Upper lobe of right lung (tissue), 1 donor: ENCODE data around the gene RACK1. TPM values are rescaled to one million over a fixed set of nuclear protein-coding genes. Genes with fewer than 3 reads are reported as not detected.

ENCODE experiments used
- ATAC-seq: fragments of 200-7000 bp; cut with Tn5 transposase; one replicate; pipeline ENCODE4 v1.9.1; 2020; ENCODE audit warnings: mild to moderate bottlenecking, moderate library complexity
- DNase-seq: peaks from one replicate; pipeline ENCODE4 v3.0.0-alpha.2; 2020
- H3K27ac ChIP-seq: fragments of 200-600 bp; one replicate; pipeline ENCODE4 v1.8.0; 2022
- H3K27me3 ChIP-seq: fragments of 200-600 bp; one replicate; pipeline ENCODE4 v1.8.0; 2022; ENCODE audit warnings: mild to moderate bottlenecking
- H3K36me3 ChIP-seq: fragments of 200-600 bp; one replicate; pipeline ENCODE4 v1.8.0; 2022
- H3K4me1 ChIP-seq: fragments of 200-600 bp; one replicate; pipeline ENCODE4 v1.8.0; 2022
- H3K4me3 ChIP-seq: fragments of 200-600 bp; one replicate; pipeline ENCODE4 v1.8.0; 2022; ENCODE audit warnings: mild to moderate bottlenecking
- H3K9me3 ChIP-seq: fragments of 200-600 bp; one replicate; pipeline ENCODE4 v1.8.0; 2022
- intact Hi-C: fragments of 100-400 bp; cut with DNase I; formaldehyde crosslinking; loops from one replicate; pipeline ENCODE4 v1.11.0; 2022
- total RNA-seq: library from RNA; stranded (reverse); fragmentation: NEBNext Ultra II Directional; extraction: Animal tissue kit (Norgen Biotek cat#: 25700); gene quantifications from one replicate; pipeline ENCODE4 v1.2.1, GENCODE V29; 2021
- TF ChIP-seq, protein P1 (sequence below): fragments of 200-600 bp; IDR thresholded peaks from one replicate; pipeline ENCODE4 v1.8.0; 2022; ENCODE audit warnings: antibody characterized with exemption
- donor health status: DM: no; HTN: yes; CAD: no; lungs with severe emphysema.

RACK1 gene
- total RNA-seq, 1 donor from 2014 or later = 1,155 TPM

DNA sequence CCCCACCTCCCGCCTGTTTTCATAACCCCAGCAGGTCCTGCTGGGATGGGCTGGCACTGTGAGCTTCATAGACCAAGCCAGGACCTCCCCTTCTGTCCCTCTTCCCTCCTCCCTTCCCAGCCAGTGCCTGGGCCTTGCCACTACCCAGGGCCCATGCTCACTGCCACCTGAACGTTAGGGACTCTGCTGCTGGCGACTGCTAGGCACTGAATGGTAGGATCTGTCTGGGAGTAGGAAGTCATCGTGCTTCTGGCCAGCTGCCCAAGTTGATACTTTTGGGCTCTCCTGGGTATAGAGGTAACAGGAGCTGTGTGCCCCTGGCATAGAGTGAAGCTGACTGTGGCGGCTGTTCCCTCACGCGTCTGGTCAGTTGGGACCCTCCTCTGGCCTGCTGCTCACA lies 12.3 kb downstream of the RACK1 start:
- Histone ChIP-seq H3K9me3 (no peaks in the 10 kb centered on the region), H3K27ac (no peak overlapping the region), H3K4me3 (no peak overlapping the region), H3K4me1 (no peaks in the 10 kb centered on the region), H3K27me3 (no peaks in the 10 kb centered on the region), H3K36me3 (peaks cover 59% of the 10 kb centered on the region)
- DNase-seq = no peak
- TF ChIP-seq, protein P1, sequence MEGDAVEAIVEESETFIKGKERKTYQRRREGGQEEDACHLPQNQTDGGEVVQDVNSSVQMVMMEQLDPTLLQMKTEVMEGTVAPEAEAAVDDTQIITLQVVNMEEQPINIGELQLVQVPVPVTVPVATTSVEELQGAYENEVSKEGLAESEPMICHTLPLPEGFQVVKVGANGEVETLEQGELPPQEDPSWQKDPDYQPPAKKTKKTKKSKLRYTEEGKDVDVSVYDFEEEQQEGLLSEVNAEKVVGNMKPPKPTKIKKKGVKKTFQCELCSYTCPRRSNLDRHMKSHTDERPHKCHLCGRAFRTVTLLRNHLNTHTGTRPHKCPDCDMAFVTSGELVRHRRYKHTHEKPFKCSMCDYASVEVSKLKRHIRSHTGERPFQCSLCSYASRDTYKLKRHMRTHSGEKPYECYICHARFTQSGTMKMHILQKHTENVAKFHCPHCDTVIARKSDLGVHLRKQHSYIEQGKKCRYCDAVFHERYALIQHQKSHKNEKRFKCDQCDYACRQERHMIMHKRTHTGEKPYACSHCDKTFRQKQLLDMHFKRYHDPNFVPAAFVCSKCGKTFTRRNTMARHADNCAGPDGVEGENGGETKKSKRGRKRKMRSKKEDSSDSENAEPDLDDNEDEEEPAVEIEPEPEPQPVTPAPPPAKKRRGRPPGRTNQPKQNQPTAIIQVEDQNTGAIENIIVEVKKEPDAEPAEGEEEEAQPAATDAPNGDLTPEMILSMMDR = no peak
- intact Hi-C loops = no loop called here
- ATAC-seq = no peak

DNA sequence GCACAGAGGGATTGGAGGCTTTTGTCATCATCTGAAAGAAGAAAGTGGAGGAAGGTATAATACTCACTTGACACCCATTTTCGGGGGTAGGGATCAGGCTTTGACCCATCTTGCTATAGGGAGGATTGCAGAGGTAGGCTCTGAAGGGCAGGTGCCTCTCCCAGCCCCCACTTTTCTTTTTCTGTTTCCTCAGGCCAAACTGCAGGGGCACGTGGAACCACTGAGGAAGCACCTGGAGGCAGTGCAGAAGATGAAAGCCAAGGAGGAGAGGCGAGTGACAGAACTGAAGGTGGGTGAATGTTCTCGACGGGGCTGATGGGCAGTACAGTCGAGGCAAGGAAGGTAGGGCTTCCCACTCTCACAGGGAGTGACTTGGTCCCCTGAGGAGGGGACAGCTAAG lies 13.2 kb downstream of the RACK1 start:
- DNase-seq = no peak

GRCh38 chr5:181229996-181230395 lies 13.7 kb downstream of the RACK1 start:
- Histone ChIP-seq H3K4me3 (no peak overlapping the region), H3K27me3 (no peaks in the 10 kb centered on the region), H3K27ac (no peak overlapping the region), H3K36me3 (peaks cover 45% of the 10 kb centered on the region), H3K9me3 (no peaks in the 10 kb centered on the region), H3K4me1 (no peaks in the 10 kb centered on the region)
- intact Hi-C loops = no loop called here
- TF ChIP-seq, protein P1 = no peak
- no peak for DNase-seq
- no peak for ATAC-seq

More for the DNA sequence above, 13.2 kb downstream of the RACK1 start:
- Histone ChIP-seq H3K27ac (no peak overlapping the region), H3K4me1 (no peaks in the 10 kb centered on the region), H3K9me3 (no peaks in the 10 kb centered on the region), H3K27me3 (no peaks in the 10 kb centered on the region), H3K4me3 (no peak overlapping the region), H3K36me3 (peaks cover 51% of the 10 kb centered on the region)
- TF ChIP-seq, protein P1 = no peak
- no peak for ATAC-seq
- intact Hi-C loops = no loop called here

- ATAC-seq (no peak), DNase-seq (no peak)
- Histone ChIP-seq H3K36me3 (no peaks in the 10 kb centered on the region), H3K27me3 (no peaks in the 10 kb centered on the region), H3K9me3 (no peaks in the 10 kb centered on the region), H3K4me3 (peak overlapping the region; percentile 96), H3K4me1 (peaks cover 8% of the 10 kb centered on the region), H3K27ac (peak overlapping the region; percentile 97)
- intact Hi-C loops = no loop called here
- TF ChIP-seq, protein P1 = no peak
Observed at GRCh38 chr5:181224390-181225229, 19.1 kb downstream of the RACK1 start.

DNA sequence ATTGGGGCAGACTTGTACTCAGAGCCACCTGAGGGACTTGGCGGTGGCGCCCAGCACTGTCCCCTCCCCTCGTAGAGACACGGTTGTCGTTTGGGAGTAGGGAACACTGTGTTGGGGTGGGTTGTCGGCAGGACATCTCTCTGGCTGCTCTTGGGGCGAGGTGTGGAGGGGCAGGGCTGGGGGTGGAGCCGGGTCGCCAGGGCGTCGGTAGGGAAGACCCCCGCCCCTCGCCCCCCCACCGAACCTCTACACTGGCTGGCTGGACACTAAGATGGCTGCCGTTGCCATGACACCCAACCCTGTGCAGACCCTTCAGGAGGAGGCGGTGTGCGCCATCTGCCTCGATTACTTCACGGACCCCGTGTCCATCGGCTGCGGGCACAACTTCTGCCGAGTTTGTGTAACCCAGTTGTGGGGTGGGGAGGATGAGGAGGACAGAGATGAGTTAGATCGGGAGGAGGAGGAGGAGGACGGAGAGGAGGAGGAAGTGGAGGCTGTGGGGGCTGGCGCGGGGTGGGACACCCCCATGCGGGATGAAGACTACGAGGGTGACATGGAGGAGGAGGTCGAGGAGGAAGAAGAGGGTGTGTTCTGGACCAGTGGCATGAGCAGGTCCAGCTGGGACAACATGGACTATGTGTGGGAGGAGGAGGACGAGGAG lies 19.8 kb downstream of the RACK1 start:
- Histone ChIP-seq H3K4me3 (peak overlapping the region; percentile 96), H3K36me3 (no peaks in the 10 kb centered on the region), H3K27me3 (no peaks in the 10 kb centered on the region), H3K4me1 (peaks cover 8% of the 10 kb centered on the region), H3K27ac (peak overlapping the region; percentile 97), H3K9me3 (no peaks in the 10 kb centered on the region)
- TF ChIP-seq, protein P1 = no peak
- DNase-seq (peak; percentile 83), ATAC-seq (peak; percentile 7)
- intact Hi-C loops = no loop called here
